ENCODE measurements around the gene OTOG. TPM values are rescaled to one million over a fixed set of nuclear protein-coding genes. Genes with fewer than 3 reads are reported as not detected.

The OTOG gene
- total and polyA plus RNA-seq, 2 of the 8 experiments (the other 6 are each of a cell fraction or from before 2014, with no cell fraction given) = 0.41 to 1.5 TPM

DNA sequence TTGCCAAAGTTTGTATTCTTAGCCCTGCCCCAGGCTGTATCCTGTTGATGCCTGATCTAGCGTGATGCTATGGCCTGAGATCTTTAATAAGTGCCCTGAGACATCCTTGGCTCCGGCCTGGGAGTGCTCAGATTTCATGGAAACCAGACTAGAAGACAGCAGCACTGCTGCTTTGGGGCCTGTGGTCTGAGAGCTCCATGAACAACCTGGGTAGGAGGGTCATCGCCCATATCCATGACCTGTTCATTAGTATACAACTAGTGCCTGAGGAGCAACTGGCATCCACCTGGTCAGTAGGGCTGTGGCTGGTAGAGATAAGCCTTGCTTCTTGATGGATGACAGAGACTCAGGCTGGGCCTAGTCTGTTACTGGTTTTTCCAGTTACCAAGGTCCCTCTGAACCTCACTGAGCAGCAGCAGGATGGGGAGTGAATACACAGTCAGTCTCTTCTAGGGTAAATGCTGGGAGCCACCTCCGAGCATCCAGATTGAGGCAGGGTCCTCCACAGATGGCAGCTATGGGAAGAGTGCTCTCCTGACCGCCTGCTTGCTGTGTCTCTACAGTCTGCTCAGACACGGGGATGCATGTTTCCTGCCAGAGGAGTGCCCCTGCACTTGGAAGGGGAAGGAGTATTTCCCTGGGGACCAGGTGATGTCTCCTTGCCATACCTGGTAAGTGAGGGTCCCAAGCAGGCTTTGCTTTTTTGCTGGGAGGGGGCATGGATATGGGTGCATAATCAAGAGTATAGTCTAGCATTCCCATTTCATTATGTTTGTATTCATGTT is 39.0 kb downstream of the OTOG start:
- Histone ChIP-seq H3K4ac (replicated peaks; ENCODE audit: insufficient read length, low read depth, low read length) (no peak overlapping the region), H2AFZ (ENCODE audit: low read length) (no peak overlapping the region), H3K4me1 (replicated peaks in 1 of 4; ENCODE audit: control insufficient read depth in 3 of 4, insufficient read depth in 4 of 4, low read length in 3 of 4) (no peaks in the 10 kb centered on the region), H3K23me2 (ENCODE audit: low read depth, low read length) (no peaks in the 10 kb centered on the region), H3K23ac (ENCODE audit: insufficient read length) (no peak overlapping the region), H3K36me3 (ENCODE audit: control insufficient read depth in 2 of 4, insufficient read depth in 4 of 4, low read length in 3 of 4) (no peaks in the 10 kb centered on the region), H2BK12ac (ENCODE audit: low read depth, low read length) (no peak overlapping the region), H2BK20ac (ENCODE audit: low read length) (no peak overlapping the region), H2AK5ac (ENCODE audit: low read depth, low read length) (no peak overlapping the region), H4K8ac (ENCODE audit: extremely low read depth, insufficient read depth, low read length) (no peak overlapping the region), H3K9ac (replicated peaks in 1 of 4; ENCODE audit: extremely low read depth in 1 of 4, low read depth in 3 of 4, low read length in 3 of 4) (no peak overlapping the region), H4K91ac (replicated peaks; ENCODE audit: insufficient read length, low read length) (no peak overlapping the region), H2BK5ac (ENCODE audit: low read depth, low read length) (no peak overlapping the region), H4K20me1 (replicated peaks in 1 of 2; ENCODE audit: control insufficient read depth in 1 of 2, insufficient read depth in 2 of 2, low read length in 2 of 2) (no peaks in the 10 kb centered on the region), H3K27ac (ENCODE audit: low read depth, low read length) (no peak overlapping the region), H3K79me1 (ENCODE audit: low read depth, low read length) (no peaks in the 10 kb centered on the region), H3K14ac (ENCODE audit: insufficient read length) (no peak overlapping the region), H3K9me3 (ENCODE audit: insufficient read depth in 2 of 2, low read depth in 1 of 2, low read length in 1 of 2) (no peaks in the 10 kb centered on the region; a peak in 1 of 4 replicates), H3K79me2 (ENCODE audit: control insufficient read depth in 1 of 2, insufficient read depth in 2 of 2, low read length in 2 of 2) (no peaks in the 10 kb centered on the region), H3K56ac (replicated peaks; ENCODE audit: insufficient read length, low read depth, low read length) (no peak overlapping the region), H2BK120ac (replicated peaks; ENCODE audit: low read depth, low read length) (no peak overlapping the region), H3K4me3 (ENCODE audit: extremely low read depth in 1 of 4, insufficient read depth in 2 of 4, low read depth in 3 of 4, low read length in 4 of 4) (no peak overlapping the region), H3K18ac (ENCODE audit: extremely low read depth, low read length) (no peak overlapping the region), H3K27me3 (replicated peaks in 1 of 4; ENCODE audit: control insufficient read depth in 3 of 4, extremely low read depth in 1 of 4, insufficient read depth in 3 of 4, low read length in 3 of 4) (no peaks in the 10 kb centered on the region), H3K4me2 (ENCODE audit: insufficient read depth in 1 of 2, low read depth in 2 of 2, low read length in 2 of 2) (no peak overlapping the region), H4K5ac (ENCODE audit: insufficient read length, low read depth, low read length) (no peak overlapping the region), H2BK15ac (ENCODE audit: low read length) (no peak overlapping the region)
- FAIRE-seq (no peak), DNase-seq (ENCODE audit: low read depth in 1 of 2, low spot score in 2 of 2) (peak in 1 of 2 experiments; percentile 29)
- ChIA-PET POLR2A (ENCODE audit: partially characterized antibody) (no interaction called here), CTCF (ENCODE audit: partially characterized antibody) (no interaction called here)
- TF ChIP-seq, protein P1, sequence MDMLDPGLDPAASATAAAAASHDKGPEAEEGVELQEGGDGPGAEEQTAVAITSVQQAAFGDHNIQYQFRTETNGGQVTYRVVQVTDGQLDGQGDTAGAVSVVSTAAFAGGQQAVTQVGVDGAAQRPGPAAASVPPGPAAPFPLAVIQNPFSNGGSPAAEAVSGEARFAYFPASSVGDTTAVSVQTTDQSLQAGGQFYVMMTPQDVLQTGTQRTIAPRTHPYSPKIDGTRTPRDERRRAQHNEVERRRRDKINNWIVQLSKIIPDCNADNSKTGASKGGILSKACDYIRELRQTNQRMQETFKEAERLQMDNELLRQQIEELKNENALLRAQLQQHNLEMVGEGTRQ (IDR thresholded peaks at IDR 0.05; ENCODE audit: low read length) = no peak
- TF ChIP-seq SUZ12 (IDR thresholded peaks at IDR 0.05; ENCODE audit: low read length) (no peak), ZNF274 (IDR thresholded peaks at IDR 0.05; ENCODE audit: borderline replicate concordance, extremely low read depth, low read length) (no peak)
- 83% methylated on average over 6 of the region's 6 CpGs; no CpG with 5 or more reads in 1 of the 2 experiments for WGBS, 2 experiments (ENCODE audit: extremely low coverage in 1 of 2, insufficient coverage in 1 of 2, insufficient read length in 1 of 2, insufficient replicate concordance in 2 of 2, low coverage in 1 of 2, low lambda C conversion rate in 2 of 2, missing lambda C conversion rate in 1 of 2)
